Stimulated activated CD8-positive, alpha-beta memory T cell treated with anti-CD3 and anti-CD28 coated beads, Interleukin-7, amount 100 ng/mL, for 1 hour (primary cell): ENCODE measurements around the gene CRYGS.

Source experiments
- DNase-seq, 2 donors: peaks; one replicate each; pipeline ENCODE4 v3.0.0-alpha.2; 2020; ENCODE audit warnings: low read depth in 2 of 2

Gene CRYGS

GRCh38 chr3:186493525-186494255 is 50.5 kb downstream of the CRYGS start:
- no peak for DNase-seq

GRCh38 chr3:186492385-186492984 is 51.7 kb downstream of the CRYGS start:
- no peak for DNase-seq

DNA sequence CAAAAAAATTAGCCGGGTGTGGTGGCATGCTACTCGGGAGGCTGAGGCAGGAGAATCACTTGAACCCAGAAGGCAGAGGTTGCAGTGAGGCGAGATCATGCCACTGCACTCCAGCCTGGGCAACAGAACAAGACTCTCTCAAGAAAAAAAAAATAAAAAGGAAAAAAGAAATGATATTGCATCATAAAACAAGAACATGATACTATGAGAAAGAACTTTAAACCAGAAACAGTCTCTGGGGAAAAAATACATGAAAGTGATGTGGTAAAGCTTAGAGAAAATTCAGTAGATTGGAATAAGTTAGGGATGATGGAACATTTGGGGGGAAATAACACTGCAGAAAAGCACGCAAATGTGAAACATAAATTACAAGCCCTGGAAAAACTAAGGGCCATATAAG is 54.7 kb downstream of the CRYGS start:
- no peak for DNase-seq
